PC-9 (cell line): ENCODE results near the gene POLR2A. TPM values are rescaled to one million over a fixed set of nuclear protein-coding genes. Genes with fewer than 3 reads are reported as not detected.
A peak's percentile ranks its signal among the peaks of the same experiment; 100 is the strongest.

Experiments
- BruUV-seq: library from RNA; stranded (reverse); fragments of 400-500 nt; replicated peaks from 2 replicates; lab custom pipeline; 2021; lab: Mats Ljungman, UMichigan
- CTCF ChIA-PET: fragments of 300-600 bp; sonication (Branson Sonifier 250); formaldehyde crosslinking; loops from one replicate; lab custom pipeline; 2022; ENCODE audit warnings: antibody characterized with exemption; lab: Charles Lee
- POLR2A ChIA-PET: fragments of 300-600 bp; sonication (Branson Sonifier 250); formaldehyde crosslinking; loops from one replicate; lab custom pipeline; 2022; ENCODE audit warnings: antibody characterized with exemption; ENCODE audit not compliant: unreplicated experiment; lab: Charles Lee
- DNase-seq, 2 experiments: peaks; one replicate each; pipeline versions ENCODE4 v3.0.0 to v3.0.0-alpha.2; 2015 to 2022; ENCODE audit warnings: mixed read lengths in 1 of 2
- H2AFZ ChIP-seq: fragments of 200-600 bp; sonication (generic); 2 replicates; pipeline ENCODE4 v1.8.1; 2017; ENCODE audit warnings: antibody characterized with exemption
- H3F3A ChIP-seq: fragments of 200-600 bp; sonication (generic); 2 replicates; pipeline ENCODE4 v1.8.1; 2017; ENCODE audit warnings: antibody characterized with exemption, mild to moderate bottlenecking, low read depth; ENCODE audit not compliant: insufficient read depth
- H3K27ac ChIP-seq: fragments of 200-600 bp; sonication (generic); 2 replicates; pipeline ENCODE4 v1.6.1; 2016; ENCODE audit warnings: mixed run types
- H3K27me3 ChIP-seq: fragments of 200-600 bp; sonication (generic); 2 replicates; pipeline ENCODE4 v1.6.1; 2016; ENCODE audit warnings: low read depth, mixed run types; ENCODE audit not compliant: insufficient read depth
- H3K36me3 ChIP-seq: fragments of 200-600 bp; sonication (generic); 2 replicates; pipeline ENCODE4 v1.6.1; 2016; ENCODE audit warnings: low read depth, mixed run types
- H3K4me1 ChIP-seq: fragments of 200-600 bp; sonication (generic); replicated peaks from 2 replicates; pipeline ENCODE4 v1.6.1; 2016; ENCODE audit warnings: mixed run types; ENCODE audit not compliant: insufficient read depth
- H3K4me2 ChIP-seq: fragments of 200-600 bp; sonication (generic); 2 replicates; pipeline ENCODE4 v1.6.1; 2017; ENCODE audit warnings: mixed run types
- H3K4me3 ChIP-seq: fragments of 200-600 bp; sonication (generic); 2 replicates; pipeline ENCODE4 v1.6.1; 2016; ENCODE audit warnings: mixed run types
- H3K79me2 ChIP-seq: fragments of 200-600 bp; sonication (generic); 2 replicates; pipeline ENCODE4 v1.6.1; 2017; ENCODE audit warnings: low read depth, mixed run types
- H3K9me2 ChIP-seq: fragments of 200-600 bp; sonication (generic); 2 replicates; pipeline ENCODE4 v1.8.1; 2017; ENCODE audit warnings: mild to moderate bottlenecking; ENCODE audit not compliant: insufficient read depth
- H3K9me3 ChIP-seq: fragments of 200-600 bp; sonication (generic); 2 replicates; pipeline ENCODE4 v1.8.1; 2016; ENCODE audit warnings: low read depth; ENCODE audit not compliant: insufficient read depth
- H4K20me1 ChIP-seq: fragments of 200-600 bp; sonication (generic); 2 replicates; pipeline ENCODE4 v1.8.1; 2017; ENCODE audit not compliant: insufficient read depth
- CTCF ChIP-seq: fragments of 200-600 bp; sonication (generic); conservative IDR thresholded peaks from 2 replicates; pipeline ENCODE4 v1.6.1; 2017; ENCODE audit warnings: mixed run types, antibody characterized with exemption, mild to moderate bottlenecking, moderate library complexity
- EZH2 ChIP-seq: fragments of 200-600 bp; sonication (generic); IDR thresholded peaks from 2 replicates; pipeline ENCODE4 v1.8.0; 2017; ENCODE audit warnings: antibody characterized with exemption, low read depth
- intact Hi-C: fragments of 100-400 bp; cut with micrococcal nuclease; formaldehyde crosslinking; loops from one replicate; pipeline ENCODE4 v1.10.0; 2022; ENCODE audit not compliant: unreplicated experiment
- total RNA-seq: library from RNA; stranded (reverse); gene quantifications from 2 replicates; pipeline ENCODE4 v1.2.3, GENCODE V29; 2021

Gene POLR2A
- total RNA-seq, 1 experiment from 2014 or later: 149 TPM

- Histone ChIP-seq H3K4me1 (0 out of 2 replicates have a peak, but pooled peaks cover 7% of the 10 kb centered on the region), H4K20me1 (no peaks in the 10 kb centered on the region)
Measured at GRCh38 chr17:7436556-7437368, 47.4 kb upstream of the POLR2A start.

DNA sequence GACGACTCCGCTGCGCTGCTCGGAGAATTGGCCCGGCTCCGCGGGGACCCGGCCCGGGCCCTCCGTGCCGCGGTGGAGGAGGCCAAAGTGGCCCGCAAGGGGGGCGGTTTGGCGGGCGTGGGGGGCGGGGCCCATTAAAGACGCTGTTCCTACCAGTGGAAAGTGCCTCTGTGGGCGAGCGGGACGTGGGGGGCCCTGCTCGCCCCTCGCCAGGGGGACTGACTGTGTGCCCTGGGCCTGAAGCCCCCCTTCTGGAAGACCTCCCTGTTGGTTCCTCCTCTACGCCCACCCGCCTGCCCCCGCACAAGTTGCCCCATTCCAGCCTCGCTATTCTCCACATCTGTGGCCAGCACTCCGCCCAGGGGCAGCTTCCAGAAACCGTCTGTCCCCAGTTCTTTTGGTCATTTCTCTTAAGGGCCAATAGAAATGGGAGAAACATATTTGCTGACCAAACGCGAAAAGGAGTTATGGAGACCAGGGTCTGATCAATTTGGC lies 46.8 kb upstream of the POLR2A start:
- H3K27ac ChIP-seq: no peak overlapping the region
- BruUV-seq: no TSS peak
- no peak overlapping the region for H2AFZ ChIP-seq

More at GRCh38 chr17:7436556-7437368, 47.4 kb upstream of the POLR2A start:
- H3K27me3 ChIP-seq: no peaks in the 10 kb centered on the region
- intact Hi-C loops: loop anchor here (2.0 to 5.0 kb wide), 2 partner anchors 42 to 66 kb away; partner anchors contain the start of gene PLSCR3
- no peaks in the 10 kb centered on the region for H3K9me3 ChIP-seq
- peak; percentile 64 to 90 for DNase-seq
- no TSS peak for BruUV-seq
- H3K79me2 ChIP-seq: peaks cover 8% of the 10 kb centered on the region; the same call in 1 of the 2 replicates
- CTCF ChIA-PET: interaction anchor here (0.6 to 2.9 kb wide), 8 partner anchors 9 to 251 kb away, joined by 3 to 19 read pairs (median 6); partner anchors contain the start of genes FXR2, TMEM256 and TP53
- H3K27ac ChIP-seq: peak overlapping the region; percentile 68; the same call in 1 of the 2 replicates
- peak overlapping the region; percentile 74 for H2AFZ ChIP-seq
- H3K4me3 ChIP-seq: peak overlapping the region; percentile 57
- H3K4me2 ChIP-seq: peak overlapping the region; percentile 90
- no peaks in the 10 kb centered on the region for H3K36me3 ChIP-seq
- no peaks in the 10 kb centered on the region for H3K9me2 ChIP-seq
- TF ChIP-seq EZH2: no peak
- TF ChIP-seq CTCF: peak; percentile 54
- POLR2A ChIA-PET: interaction anchor here (0.6 to 1.1 kb wide), 4 partner anchors 9 to 250 kb away, joined by 3 to 16 read pairs (median 4); partner anchors contain the start of genes GABARAP, POLR2A and TP53
- H3F3A ChIP-seq: peaks cover 13% of the 10 kb centered on the region; the same call in 1 of the 2 replicates

More for the DNA sequence above, 46.8 kb upstream of the POLR2A start:
- DNase-seq: no peak
- peak overlapping the region; percentile 90 for H3K4me2 ChIP-seq
- ChIA-PET POLR2A (interaction anchor here (0.6 to 0.7 kb wide), 2 partner anchors 8 to 146 kb away, joined by 4 to 7 read pairs; no protein-coding TSS in a partner anchor), CTCF (interaction anchor here (0.6 to 2.9 kb wide), 5 partner anchors 8 to 250 kb away, joined by 3 to 19 read pairs (median 5); partner anchors contain the start of genes TMEM256 and TP53)
- H3K9me2 ChIP-seq: no peaks in the 10 kb centered on the region
- 0 out of 2 replicates have a peak, but pooled peaks cover 7% of the 10 kb centered on the region for H3K4me1 ChIP-seq
- intact Hi-C loops: loop anchor here (2.0 to 5.0 kb wide), 2 partner anchors 43 to 65 kb away; partner anchors contain the start of gene PLSCR3
- TF ChIP-seq EZH2: no peak
- no peak for TF ChIP-seq CTCF
- H3K79me2 ChIP-seq: peaks cover 8% of the 10 kb centered on the region; the same call in 1 of the 2 replicates
- no peaks in the 10 kb centered on the region for H3K36me3 ChIP-seq
- no peaks in the 10 kb centered on the region for H3K9me3 ChIP-seq
- H3K27me3 ChIP-seq: no peaks in the 10 kb centered on the region
- peaks cover 13% of the 10 kb centered on the region; the same call in 1 of the 2 replicates for H3F3A ChIP-seq
- H3K4me3 ChIP-seq: peak overlapping the region; percentile 57; the same call in 1 of the 2 replicates
- H4K20me1 ChIP-seq: no peaks in the 10 kb centered on the region
